Activated CD4-positive, CD25-positive, alpha-beta regulatory T cell treated with anti-CD3 and anti-CD28 coated beads, Interleukin-2, amount 50 U/mL, for 24 hours (primary cell): ENCODE results near the gene EDA.

Experiments
- ATAC-seq, 2 donors: fragments of 150-1000 bp; cut with Tn5 transposase; one replicate each; pipeline ENCODE4 v1.10.0; 2021; ENCODE audit warnings: mild to moderate bottlenecking in 1 of 2, moderate library complexity in 1 of 2

The EDA gene

GRCh38 chrX:70082723-70083122 lies 466.8 kb downstream of the EDA start:
- ATAC-seq: peak in 1 of 2 donors; percentile 20

DNA sequence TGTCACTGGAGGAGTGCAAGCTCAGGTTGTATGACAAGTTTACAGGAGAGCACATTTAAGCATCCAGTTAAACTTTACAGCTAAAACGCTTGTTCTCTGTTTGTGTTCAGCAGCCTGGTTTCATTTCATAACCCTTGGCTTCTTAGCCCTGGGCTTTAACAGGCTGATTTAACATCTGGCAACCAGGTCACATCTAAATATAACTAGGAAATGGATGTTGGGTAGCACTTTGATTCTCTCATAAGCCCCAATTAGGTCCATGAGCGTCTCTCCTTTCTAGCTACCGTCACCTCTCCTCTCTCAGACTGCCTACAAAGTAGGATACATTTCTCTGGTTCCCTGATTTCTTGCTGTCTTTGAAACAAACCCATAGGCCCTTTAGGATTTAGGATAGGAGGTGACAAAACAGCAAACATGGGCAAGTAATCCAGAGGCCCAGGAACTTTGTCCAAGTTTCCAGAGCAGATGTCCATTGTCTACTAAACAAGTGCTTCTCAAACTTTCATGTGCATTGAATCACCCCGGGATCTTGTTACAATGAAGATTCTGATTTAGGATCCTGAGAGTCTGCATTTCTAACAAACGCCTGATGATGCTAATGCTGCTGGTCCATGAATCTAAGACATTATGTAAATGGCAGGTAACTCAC lies 468.8 kb downstream of the EDA start:
- no peak for ATAC-seq

DNA sequence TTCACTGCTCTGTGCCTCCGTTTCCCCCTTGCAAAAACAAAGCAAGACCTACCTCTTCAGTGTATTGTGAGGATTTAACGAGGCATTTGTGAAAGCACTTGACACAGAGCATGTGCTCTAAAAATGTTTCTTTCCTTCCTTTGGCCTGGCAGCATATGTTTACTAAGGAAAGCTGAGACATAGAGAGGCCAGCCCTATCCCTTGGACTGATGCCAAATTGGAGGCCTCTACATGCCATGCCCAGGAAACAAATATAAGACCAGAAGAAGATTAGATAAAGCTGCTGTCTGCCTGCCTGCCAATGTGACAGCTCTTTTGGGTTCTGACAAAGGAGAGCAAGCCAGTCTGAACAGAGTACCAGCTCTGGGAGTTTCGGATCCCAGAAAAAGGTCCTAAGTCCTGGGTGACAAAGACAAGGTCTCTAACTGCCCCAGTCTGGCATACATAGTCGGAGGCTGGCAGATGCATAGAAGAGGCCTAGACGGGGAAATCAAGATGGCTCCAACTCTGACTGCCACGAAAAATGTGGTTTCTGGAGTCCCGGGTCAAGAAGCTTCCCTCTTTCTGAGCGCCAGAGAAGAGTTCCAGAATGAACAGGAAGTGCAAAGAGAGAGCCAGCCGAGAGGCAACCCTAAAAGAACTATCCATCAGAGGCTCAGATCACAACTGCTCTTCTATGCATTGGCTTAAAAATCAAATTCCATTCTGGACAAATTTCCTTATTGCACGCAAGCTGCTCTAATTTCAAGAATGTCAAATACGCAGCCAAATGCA lies 472.1 kb downstream of the EDA start:
- ATAC-seq: no peak

- ATAC-seq: no peak
These were observed 472.8 kb downstream of the EDA start for GRCh38 chrX:70088751-70089150.
